Fibroblast of skin of left quadriceps (primary cell): ENCODE measurements around the gene PIK3R5.
"Not testable (repeated sequence)": the region's sequence is repeated elsewhere in the genome, so short reads cannot be mapped to it uniquely, and the experiment has no call there.

ENCODE experiments used
- DNase-seq, 2 experiments: peaks; one replicate each; pipeline ENCODE4 v3.0.0-alpha.2; 2013; ENCODE audit warnings: low read depth in 2 of 2

PIK3R5 gene

DNA sequence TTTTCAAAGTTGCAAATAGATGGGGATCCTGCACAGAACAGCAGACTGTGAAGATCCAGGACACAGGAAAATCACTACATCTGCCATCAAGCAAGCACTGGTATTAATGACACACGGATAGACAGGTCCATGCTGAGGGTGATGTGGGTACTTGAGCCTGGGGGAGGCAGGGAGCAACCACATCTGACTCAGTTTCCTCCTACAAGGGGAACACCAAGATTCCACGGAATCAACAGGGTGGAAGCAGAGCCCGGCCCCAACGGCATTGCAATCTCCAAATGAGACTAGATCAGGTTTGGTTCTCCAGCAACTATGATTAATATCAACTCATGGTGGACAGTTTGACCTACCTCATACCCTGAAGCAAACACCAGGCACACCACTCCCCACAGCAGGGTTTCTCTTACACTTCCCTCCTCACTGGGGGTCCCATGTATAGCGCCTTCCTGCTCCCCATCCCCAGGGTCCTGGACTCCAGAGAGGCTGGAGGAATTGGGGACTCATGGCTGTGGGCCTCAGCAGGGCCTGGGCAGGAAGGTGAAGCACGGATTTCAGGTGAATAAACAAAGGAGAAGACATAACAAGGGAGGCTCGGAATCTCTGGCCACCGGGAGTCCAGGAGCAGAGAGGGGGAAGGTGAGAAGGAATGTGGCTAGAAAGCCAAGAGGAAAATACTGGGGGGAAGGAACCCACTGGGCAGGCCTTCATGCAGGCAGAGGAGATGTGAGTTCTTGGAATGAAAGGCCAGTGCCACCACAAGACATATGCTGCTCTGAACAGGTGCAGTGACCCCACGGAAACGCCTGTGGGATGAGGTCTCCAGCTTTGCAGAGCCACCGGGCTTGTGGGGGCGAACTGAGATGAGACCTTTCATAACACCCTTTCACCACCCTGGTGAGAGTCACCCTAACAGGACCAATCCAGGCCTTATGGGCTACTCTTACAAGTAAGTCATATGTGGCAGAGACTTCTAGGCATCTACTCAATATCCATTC is 68.6 kb downstream of the PIK3R5 start:
- no peak for DNase-seq

DNA sequence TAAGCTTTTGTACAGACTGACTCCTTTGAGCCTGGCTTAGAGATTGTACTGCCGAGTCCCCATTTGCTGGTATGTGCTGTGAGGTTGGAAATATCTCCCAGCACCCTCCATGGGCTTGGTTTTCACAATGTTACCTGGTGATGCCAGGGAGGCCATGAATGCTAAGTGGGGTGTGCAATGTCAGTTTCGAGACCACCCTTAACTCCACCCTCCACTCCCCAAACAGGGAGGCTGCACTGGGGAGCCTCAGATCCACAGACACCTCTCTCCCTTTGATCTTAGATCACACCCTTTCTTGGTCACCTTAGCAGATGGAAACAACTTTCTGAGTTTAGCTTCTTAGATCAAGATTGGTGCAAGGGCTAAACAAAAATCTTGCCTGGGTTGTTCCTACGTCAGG is 69.4 kb downstream of the PIK3R5 start:
- no peak for DNase-seq

DNA sequence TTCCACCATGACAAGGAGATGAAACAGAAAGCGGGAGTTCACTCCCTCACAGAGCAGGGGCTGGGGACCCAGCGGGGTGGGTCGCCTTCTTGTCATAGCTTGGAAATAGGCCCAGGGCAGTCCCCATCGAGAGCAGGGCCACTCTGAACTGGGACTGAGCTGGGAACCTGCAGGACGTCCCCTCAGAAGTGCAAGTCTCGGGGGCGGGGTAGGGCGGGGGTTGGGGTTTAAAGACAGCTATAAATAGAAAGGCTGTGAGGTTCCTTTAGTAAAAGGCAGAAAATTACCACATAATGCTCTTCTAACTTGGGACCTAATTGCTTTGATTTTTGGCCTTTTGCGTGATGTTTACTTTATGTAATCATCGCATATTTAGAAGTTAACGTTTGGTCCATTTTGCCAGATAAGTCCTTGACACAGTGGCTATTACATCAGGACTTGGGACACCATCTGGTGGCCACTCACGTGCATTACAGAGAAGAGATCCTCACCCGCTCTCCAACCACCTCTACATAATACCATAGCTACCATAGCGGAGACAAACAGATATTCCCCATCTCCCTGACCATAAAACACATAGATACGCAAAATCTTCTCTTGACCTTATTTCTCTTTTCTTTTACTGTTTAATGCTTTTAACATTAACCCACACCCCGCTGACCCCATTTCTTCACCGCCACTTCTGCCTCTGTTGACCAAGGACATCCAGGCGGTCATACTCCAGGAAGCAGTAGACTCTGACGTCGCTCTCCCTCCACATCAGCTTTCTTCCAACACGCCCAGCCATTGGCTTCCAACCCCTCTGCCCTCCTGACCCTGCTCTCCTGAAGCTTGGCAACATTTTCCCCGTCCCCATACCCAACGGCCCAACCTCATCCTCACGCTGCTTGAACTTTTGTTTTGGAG is 70.6 kb downstream of the PIK3R5 start:
- peak; percentile 35 to 46 for DNase-seq

DNA sequence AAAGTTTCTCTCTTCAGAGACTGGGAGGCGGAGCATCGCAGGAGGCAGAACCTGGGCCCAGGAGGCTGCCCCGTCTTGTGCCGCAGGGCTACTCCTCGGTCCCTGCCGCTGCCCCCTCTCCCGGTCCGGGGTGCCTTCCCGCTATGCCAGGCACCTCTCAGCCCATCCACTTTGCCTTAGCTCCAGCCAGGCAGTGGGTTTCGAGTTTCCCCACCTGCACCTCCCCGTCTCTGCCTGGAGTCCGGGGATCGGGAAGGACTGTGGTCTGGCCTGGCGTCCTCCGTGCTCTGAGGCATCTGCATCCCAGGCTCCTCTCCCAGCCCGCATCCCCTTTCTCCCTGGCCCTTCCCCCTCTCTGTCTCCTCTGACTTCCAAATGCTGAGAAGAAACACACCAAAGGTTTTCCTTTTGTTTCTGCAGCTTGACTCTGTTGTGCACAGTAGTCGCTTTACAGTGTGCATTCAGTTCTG is 71.3 kb downstream of the PIK3R5 start:
- no peak for DNase-seq

DNA sequence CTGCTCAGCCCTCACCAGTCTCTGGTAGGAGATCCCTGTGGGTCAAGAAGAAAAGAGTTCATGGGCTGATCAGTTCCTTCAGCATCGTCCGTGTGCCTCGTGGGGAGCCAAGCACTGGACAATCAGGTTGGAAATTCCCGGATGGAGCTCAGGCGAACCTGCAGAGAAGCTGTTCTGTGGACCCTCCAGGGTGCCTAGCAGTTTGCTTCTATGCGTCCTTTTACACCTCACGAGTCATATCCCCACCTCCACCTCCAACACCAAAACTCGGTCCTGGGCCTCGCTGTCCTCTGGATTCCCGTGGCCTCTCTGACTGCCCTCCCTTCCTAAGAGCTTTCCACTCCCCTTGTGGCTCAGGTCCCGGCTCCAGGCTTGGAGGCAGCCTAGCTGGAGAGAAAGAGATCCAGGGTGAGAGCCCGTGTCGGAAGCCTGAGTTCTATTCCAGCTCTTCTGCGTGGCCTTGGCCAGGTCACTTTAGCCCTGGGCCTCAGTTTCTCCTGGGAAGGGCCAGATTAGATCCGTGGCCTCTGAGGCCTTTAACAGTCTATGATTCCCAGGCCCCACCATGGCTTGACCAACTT is 71.8 kb downstream of the PIK3R5 start:
- no peak for DNase-seq

DNA sequence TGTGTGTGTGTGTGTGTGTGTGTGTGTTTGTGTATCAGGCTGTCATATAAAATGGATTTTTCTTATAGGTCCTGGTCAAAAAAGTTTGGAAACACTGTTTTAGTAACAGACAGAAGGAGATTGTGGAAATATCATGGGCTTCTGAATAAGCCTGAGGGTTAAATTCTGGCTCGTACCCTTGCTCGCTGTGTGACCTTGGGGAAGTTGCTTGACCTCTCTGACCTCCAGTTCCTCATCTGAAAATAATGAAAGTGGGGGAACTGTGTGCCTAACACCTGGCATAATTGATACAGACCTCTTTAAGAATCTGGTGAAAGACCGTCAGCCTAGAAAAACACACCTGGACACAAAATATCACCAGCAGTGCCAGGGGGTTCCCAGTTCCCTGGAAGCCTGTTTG is 72.4 kb downstream of the PIK3R5 start:
- no peak for DNase-seq

DNA sequence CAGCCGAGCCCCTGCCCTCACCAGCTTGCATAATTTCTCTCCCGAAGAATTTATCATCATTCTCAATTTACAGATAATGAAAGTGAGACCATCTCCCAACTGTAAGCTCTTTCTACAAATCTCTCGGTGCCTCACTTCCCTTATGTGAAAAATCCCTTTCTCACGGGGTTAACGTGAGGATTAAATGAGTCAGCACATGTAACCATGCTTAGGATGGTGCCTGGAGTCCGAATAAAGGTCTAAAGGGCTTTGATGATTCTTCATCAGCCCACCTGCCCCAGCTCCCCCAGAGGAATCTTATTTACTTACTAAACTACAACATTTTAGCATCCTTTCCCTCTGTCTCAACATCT is 73.2 kb downstream of the PIK3R5 start:
- DNase-seq = no peak

DNA sequence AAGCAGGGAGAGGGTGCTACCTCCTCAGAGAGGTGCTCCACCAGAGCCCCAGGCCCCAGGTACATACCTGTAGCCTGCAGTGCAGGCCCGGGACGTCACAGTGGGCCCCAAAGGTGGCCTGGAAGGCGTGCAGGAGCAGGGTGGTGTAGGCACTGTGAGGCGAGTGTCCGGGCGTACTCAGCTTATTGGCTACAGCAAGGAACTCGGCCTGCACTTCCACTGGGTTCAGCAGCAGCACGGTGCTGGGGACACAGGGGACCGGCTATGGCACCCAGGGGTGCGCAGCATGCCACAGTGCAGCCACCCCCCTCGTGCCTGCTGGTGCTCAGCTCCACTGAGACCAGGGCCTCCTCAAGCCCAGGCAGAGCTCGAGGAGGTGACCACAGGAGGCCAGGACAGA is 74.8 kb downstream of the PIK3R5 start:
- no peak for DNase-seq

DNA sequence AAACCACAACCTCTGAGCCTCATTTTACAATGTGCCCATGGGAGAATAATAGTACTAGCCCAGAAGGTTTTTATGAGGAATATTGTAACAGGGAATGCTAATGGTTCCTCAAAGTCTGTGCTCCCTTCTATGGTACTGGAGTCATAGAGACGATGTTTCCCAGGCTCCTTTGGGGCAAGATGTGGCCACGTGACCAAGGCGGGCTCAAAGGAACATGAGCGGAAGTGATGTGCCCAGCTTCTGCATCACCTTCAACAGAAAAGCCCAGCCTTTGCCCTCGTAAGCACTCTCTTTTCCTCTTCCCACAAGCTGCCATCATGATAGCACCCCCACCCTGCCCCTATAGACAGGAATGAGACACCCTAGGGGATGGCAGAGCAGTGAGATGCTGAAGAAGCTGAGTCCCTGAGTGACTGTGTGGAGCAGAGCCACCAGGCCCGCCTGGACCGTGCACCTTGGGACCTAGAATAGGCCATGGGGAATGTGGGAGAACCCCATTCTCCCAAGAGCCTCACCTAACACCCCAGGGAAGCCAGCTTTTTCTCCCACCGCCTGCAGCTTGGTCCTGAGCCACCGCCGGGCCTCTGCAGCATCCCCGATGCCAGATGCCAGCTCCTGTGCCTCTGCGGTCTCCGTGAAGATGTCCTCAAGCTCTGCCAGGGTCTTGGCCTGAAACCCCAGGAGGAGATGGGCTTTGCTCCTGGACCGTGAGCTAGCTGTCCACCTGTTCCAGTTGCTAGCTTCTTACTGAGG is 75.9 kb downstream of the PIK3R5 start:
- DNase-seq = no peak

DNA sequence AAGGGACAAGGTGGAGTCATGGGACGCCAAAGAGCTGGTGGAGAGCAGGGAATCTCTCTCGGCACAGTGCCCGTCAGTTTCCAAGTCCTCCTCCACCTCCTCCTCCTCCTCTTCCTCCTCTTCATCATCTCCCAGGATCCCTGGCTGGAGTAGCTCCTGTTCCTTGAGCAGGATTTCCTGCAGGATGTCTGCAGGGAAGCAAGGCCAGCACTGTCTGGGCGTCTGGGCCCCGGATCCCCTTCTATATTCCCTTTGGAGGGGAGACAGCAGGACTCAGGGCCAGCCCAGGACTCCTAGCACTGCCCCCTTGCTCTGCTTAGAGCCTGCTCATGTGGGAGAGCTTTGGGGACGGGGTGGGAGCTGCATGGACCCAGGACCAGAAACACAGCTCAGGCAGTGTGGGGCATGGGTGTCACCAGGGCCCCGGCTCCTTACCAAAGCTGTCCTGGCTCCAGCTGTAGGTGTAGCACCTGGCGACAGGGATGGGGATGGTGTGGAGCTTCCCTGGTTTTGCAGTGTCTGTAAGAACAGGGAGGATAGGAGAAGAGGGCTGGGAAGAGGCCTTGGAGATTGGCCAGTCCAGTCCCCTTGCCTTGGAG is 76.7 kb downstream of the PIK3R5 start:
- no peak for DNase-seq

DNA sequence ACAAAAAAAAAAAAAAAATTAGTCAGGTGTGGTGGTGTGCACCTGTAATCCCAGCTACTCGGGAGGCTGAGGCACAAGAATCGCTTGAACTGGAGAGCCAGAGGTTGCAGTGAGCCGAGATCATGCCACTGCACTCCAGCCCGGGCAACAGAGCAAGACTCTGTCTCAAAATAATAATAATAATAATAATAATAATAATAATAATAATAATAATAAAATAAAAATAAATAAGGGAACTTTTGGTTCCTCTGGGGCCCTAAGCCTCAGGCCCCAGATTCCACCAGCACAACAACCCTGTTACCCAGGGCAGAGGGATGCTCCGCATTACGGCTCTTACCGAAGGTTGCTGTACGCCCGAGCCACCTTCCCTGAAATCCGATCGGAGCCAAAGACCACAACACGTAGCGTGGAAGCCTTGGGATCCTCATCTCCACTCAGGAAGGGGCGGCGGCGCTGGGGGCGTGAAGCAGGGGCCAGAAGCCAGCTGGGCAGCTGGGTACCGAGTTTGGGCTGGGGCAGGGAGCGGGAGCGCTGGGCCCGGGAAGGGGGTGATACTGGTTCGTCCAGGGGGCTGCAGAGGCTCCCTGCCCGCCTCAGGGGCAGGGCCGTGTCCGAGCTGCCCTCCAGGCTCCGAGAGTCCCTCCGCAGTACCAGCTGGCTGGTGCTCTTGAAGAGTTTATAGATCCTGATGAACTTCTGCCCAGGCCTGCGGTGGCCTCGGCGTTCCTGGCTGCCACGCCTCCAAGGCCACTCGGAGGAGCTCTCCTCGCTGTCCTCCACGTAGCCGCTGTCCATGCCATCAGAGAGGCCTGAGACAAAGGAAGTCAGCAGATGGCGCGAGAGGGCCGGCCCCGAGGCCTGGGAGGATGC is 77.4 kb downstream of the PIK3R5 start:
- DNase-seq = no peak

DNA sequence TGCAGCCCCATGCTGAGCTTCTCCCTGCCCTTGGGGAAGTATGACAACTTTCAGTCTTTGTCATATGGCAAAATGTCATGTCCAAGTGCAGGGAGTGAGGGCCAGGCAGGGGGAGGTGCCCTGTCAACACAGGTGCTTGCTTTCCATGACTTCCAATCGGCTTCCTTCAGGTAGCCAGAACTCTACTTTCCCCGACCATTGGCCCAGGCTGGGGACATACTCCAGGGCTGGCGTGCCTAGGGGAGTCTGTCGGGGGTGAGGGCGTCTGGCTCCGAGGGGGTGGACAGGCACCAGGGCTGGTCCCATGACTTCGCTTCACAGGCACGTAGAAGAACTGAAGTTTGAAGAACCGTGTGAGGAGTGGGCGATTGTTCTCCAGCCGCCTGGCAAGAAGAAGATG is 78.2 kb downstream of the PIK3R5 start:
- DNase-seq = no peak

DNA sequence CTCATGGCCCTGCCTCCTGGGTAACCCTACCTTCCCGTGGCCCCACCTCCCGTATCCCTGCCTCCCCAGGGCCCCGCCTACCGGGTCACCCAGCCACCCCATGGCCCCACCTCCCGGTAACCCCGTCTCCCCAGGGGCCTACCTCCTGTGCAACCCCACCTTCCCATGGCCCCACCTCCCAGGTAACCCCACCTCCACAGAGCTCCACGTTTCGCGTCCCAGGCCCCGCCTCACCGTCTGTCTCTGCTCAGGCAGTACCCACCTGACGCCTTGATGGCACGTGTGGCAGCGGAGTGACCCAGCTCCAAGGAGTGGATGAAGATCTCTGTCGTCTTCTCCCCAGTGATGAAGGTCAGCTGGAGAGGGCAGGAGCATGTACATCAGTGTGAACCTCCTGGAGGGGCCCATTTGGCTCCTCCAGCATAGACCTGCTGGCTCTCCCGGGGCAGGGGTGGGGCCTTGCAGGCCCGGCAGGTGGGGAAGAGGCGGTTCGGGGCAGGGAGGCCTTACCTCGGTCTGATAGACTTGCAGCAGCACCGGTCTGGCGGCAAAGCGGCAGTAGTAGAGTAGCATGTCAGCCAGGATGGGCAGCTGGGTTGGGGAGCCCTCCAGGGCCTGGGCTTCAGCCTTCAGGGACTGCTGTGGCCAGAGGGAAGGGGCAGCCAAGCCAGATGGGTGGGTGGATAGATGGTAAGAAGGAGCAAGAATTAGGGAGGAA is 79.4 kb downstream of the PIK3R5 start:
- DNase-seq = no peak

DNA sequence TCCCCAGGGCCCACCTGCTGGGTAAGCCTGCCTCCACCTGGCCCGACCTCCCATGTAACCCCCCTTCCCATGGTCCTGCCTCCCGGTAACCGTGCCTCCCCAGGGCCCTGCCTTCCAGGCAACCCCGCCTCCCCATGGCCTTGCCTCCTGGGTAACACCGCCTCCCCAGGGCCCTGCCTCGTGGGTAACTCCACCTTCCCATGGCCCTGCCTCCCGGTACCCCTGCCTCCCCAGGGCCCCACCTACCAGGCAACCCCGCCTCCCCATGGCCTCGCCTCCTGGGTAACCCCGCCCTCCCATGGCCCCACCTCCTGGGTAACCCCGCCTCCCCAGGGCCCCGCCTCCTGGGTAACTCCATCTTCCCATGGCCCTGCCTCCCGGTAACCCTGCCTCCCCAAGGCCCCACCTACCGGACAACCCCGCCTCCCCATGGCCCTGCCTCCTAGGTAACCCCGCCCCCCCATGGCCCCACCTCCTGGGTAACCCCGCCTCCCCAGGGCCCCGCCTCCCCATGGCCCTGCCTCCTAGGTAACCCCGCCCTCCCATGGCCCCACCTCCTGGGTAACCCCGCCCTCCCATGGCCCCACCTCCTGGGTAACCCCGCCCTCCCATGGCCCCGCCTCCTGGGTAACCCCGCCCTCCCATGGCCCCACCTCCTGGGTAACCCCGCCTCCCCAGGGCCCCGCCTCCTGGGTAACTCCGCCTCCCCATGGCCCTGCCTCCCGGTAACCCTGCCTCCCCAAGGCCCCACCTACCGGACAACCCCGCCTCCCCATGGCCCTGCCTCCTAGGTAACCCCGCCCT is 80.1 kb downstream of the PIK3R5 start:
- DNase-seq = not testable (repeated sequence)

DNA sequence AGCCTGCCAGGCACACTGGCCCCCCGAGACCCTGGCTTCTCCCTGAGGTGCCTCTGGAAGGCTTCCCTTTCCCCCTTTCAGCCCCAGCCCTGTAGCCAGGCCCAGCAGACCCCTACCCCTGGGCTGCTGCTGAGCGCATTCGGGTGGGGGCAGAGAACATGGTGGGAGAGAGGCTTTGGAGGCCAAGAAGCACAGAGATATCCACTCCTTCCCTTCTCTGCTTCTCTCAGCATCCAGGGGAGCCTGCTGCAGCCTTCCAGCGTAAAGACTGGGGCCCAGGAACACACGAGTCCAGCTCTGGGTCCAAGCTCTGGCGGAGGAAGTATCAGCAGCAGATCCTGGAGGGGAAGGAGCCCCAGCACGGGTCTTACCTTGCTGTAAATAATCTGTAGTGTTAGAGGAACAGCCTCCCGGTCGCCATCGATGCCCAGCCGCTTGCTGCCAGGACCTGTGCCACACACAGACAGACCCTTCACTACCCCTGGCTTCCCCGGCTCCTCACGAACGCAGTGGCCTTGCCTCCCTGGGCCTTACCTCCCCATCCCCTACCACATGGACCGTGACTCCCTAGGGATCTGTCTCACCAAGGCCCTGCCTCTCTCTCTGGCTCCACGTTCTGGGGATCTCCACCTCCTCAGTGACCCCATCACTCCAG is 81.0 kb downstream of the PIK3R5 start:
- DNase-seq = no peak

DNA sequence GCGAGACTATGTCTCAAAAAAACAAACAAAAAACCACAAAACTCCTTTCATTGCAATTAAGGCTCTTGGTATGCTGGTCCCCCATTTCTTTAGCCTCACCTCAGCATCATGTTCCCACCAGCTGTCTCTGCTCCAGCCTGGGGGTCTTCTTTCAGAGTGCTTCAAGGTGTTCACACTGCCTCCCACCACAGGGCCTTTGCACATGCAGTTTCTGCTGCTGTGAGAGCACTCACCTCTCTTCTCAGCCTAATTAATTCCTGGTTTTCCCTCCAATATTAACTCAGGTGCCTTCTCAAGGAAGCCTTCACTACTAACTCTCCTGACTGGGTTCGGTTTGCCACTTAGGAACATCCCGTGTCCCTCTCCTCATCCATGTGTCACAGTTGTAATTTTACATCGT is 82.2 kb downstream of the PIK3R5 start:
- DNase-seq = no peak

DNA sequence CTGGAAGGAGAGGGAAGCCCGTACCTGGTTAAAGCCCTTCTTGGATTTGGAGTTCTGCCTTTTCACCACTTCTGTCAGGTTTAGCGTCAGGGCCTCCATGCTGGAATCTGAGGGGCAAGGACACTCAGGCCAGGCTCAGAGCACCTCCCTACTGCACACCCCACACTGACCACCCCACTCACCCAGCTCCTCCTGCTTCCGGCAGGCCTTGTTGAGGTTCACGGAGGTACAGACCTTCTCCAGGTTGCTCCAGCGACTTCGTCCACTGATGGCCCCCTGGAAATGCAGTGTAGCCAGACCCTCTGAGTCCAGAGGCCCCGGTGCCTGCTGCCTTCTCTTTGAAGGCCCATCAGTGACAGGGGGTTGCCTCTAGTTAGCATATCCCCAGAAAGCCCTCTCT is 83.9 kb downstream of the PIK3R5 start:
- no peak for DNase-seq

DNA sequence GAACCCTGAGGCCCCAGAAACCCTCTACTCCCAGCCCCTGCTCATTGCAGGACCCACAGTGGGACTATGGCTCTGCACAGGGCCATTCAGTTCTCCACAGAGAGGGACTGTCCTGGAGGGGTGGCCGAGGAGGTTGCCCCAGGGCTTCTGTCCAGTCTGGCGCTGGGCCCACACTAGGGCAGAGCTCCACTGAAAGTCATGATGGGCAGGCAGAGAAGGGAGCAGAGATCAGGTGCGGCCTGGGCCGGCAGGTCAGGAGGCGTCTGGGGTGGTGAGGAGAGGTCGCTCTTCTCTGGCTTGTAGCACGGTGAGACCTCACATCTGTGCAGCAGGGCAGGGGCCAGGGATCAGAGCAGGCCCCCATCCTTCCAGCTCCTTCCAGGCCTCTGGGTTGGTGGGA is 85.0 kb downstream of the PIK3R5 start:
- no peak for DNase-seq
